Lower leg skin (tissue), 4 donors: ENCODE measurements around the gene SELL. TPM values are rescaled to one million over a fixed set of nuclear protein-coding genes. Genes with fewer than 3 reads are reported as not detected.
"Not testable (repeated sequence)": the region's sequence is repeated elsewhere in the genome, so short reads cannot be mapped to it uniquely, and the experiment has no call there.

ENCODE experiments used
- DNase-seq, 2 donors: peaks; one replicate each; pipeline ENCODE4 v3.0.0-alpha.2; 2019; ENCODE audit warnings: low spot score in 2 of 2
- H3K4me3 ChIP-seq: fragments of 200-600 bp; sonication (generic); 2 replicates; pipeline ENCODE4 v1.5.1; 2017; ENCODE audit warnings: mild to moderate bottlenecking, low read depth; ENCODE audit not compliant: poor library complexity, severe bottlenecking
- CTCF ChIP-seq, 3 donors: fragments of 450-650 bp; IDR thresholded peaks; one replicate each; pipeline ENCODE4 v1.5.1; 2016; ENCODE audit warnings: antibody characterized with exemption in 3 of 3, mild to moderate bottlenecking in 3 of 3, moderate library complexity in 2 of 3
- POLR2A ChIP-seq, 2 donors: fragments of 450-650 bp; IDR thresholded peaks; one replicate each; pipeline ENCODE4 v1.6.1; 2016 to 2017; ENCODE audit warnings: antibody characterized with exemption in 2 of 2, mild to moderate bottlenecking in 1 of 2, moderate library complexity in 1 of 2
- WGBS, 2 donors: methylation state at CpG; one replicate each; pipeline ENCODE4 v1.1.5; 2018; 5-methylcytosine and 5-hydroxymethylcytosine counted together
- intact Hi-C: fragments of 100-400 bp; cut with DNase I; formaldehyde crosslinking; loops from one replicate; pipeline ENCODE4 v1.15.0; 2023; ENCODE audit warnings: low total_unique reads
- total RNA-seq, 4 donors: library from RNA; depleted of rRNA; stranded (reverse); fragments of >200 nt; gene quantifications; one replicate each; pipeline ENCODE4 v1.1.0, GENCODE V29; 2016

Gene SELL
- total RNA-seq, 4 donors from 2014 or later: 0.10 to 0.36 TPM; not detected in 2

GRCh38 chr1:169694304-169695075, 16.9 kb downstream of the SELL start:
- DNase-seq: no peak
- 37 to 53% methylated on average over 5 of the region's 5 CpGs for WGBS, 2 donors
- intact Hi-C loops: no loop called here
- no peak overlapping the region for H3K4me3 ChIP-seq
- no peak for TF ChIP-seq POLR2A (IDR thresholded peaks at IDR 0.05)
- no peak for TF ChIP-seq CTCF (IDR thresholded peaks at IDR 0.05)

- intact Hi-C loops: no loop called here
- H3K4me3 ChIP-seq: no peak overlapping the region
- TF ChIP-seq CTCF (IDR thresholded peaks at IDR 0.05): no peak
- no peak for TF ChIP-seq POLR2A (IDR thresholded peaks at IDR 0.05)
- DNase-seq: no peak
- WGBS, 2 donors: 89 to 92% methylated on average over 4 of the region's 4 CpGs
These were observed 18.5 kb downstream of the SELL start for GRCh38 chr1:169692756-169693460.

GRCh38 chr1:169690489-169690888, 20.9 kb downstream of the SELL start:
- TF ChIP-seq CTCF (IDR thresholded peaks at IDR 0.05): no peak
- intact Hi-C loops: no loop called here
- no peak for DNase-seq
- H3K4me3 ChIP-seq: no peak overlapping the region

- intact Hi-C loops: no loop called here
- DNase-seq: no peak
- H3K4me3 ChIP-seq: no peak overlapping the region
- TF ChIP-seq POLR2A (IDR thresholded peaks at IDR 0.05) (no peak), CTCF (IDR thresholded peaks at IDR 0.05) (no peak)
- 74 to 86% methylated on average over 2 of the region's 2 CpGs for WGBS, 2 donors
These were observed 22.0 kb downstream of the SELL start for GRCh38 chr1:169689395-169689794.

- 92 to 98% methylated on average over 5 of the region's 5 CpGs for WGBS, 2 donors
- DNase-seq, intact Hi-C loops, H3K4me3 ChIP-seq: not testable (repeated sequence)
These were observed 23.0 kb downstream of the SELL start for GRCh38 chr1:169688377-169688776.

GRCh38 chr1:169683661-169684060, 27.8 kb downstream of the SELL start:
- TF ChIP-seq CTCF (IDR thresholded peaks at IDR 0.05) (no peak), POLR2A (IDR thresholded peaks at IDR 0.05) (no peak)
- DNase-seq: no peak
- intact Hi-C loops: no loop called here
- H3K4me3 ChIP-seq: no peak overlapping the region
- WGBS, 2 donors: 71 to 80% methylated on average over 3 of the region's 3 CpGs

GRCh38 chr1:169683168-169683567, 28.3 kb downstream of the SELL start:
- 77 to 79% methylated on average over 4 of the region's 4 CpGs for WGBS, 2 donors
- H3K4me3 ChIP-seq, intact Hi-C loops, DNase-seq: not testable (repeated sequence)
